ENCODE measurements around the gene TMCO4.

The TMCO4 gene

GRCh38 chr1:19698181-19698580 is 101.5 kb downstream of the TMCO4 start (continued):
- TF ChIP-seq, protein P1, sequence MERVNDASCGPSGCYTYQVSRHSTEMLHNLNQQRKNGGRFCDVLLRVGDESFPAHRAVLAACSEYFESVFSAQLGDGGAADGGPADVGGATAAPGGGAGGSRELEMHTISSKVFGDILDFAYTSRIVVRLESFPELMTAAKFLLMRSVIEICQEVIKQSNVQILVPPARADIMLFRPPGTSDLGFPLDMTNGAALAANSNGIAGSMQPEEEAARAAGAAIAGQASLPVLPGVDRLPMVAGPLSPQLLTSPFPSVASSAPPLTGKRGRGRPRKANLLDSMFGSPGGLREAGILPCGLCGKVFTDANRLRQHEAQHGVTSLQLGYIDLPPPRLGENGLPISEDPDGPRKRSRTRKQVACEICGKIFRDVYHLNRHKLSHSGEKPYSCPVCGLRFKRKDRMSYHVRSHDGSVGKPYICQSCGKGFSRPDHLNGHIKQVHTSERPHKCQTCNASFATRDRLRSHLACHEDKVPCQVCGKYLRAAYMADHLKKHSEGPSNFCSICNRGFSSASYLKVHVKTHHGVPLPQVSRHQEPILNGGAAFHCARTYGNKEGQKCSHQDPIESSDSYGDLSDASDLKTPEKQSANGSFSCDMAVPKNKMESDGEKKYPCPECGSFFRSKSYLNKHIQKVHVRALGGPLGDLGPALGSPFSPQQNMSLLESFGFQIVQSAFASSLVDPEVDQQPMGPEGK (CRISPR knock-in tag; IDR thresholded peaks at IDR 0.05; ENCODE audit: borderline replicate concordance): no peak
- no peak for TF ChIP-seq CSDC2 (CRISPR knock-in tag; IDR thresholded peaks at IDR 0.05)

GRCh38 chr1:19696820-19697219 is 102.9 kb downstream of the TMCO4 start:
- ATAC-seq: no peak
- TF ChIP-seq BACH2 (CRISPR knock-in tag; IDR thresholded peaks at IDR 0.05; ENCODE audit: borderline replicate concordance) (no peak), ZNF70 (CRISPR knock-in tag; IDR thresholded peaks at IDR 0.05) (no peak), CSRNP3 (CRISPR knock-in tag; IDR thresholded peaks at IDR 0.05) (no peak), CSDC2 (CRISPR knock-in tag; IDR thresholded peaks at IDR 0.05) (no peak)

- ATAC-seq: no peak
- no peak for TF ChIP-seq CSDC2 (CRISPR knock-in tag; IDR thresholded peaks at IDR 0.05)
- TF ChIP-seq ZC3H10 (CRISPR knock-in tag; IDR thresholded peaks at IDR 0.05): no peak
- TF ChIP-seq SNAI2 (CRISPR knock-in tag; IDR thresholded peaks at IDR 0.05): no peak
- no peak for TF ChIP-seq CREB5 (CRISPR knock-in tag; IDR thresholded peaks at IDR 0.05; ENCODE audit: low read depth)
- TF ChIP-seq CSRNP3 (CRISPR knock-in tag; IDR thresholded peaks at IDR 0.05): no peak
- no peak for TF ChIP-seq GLIS3 (CRISPR knock-in tag; IDR thresholded peaks at IDR 0.05)
- TF ChIP-seq OSR1 (CRISPR knock-in tag; IDR thresholded peaks at IDR 0.05): no peak
- no peak for TF ChIP-seq ZNF8 (CRISPR knock-in tag; IDR thresholded peaks at IDR 0.05)
- TF ChIP-seq, protein P2, sequence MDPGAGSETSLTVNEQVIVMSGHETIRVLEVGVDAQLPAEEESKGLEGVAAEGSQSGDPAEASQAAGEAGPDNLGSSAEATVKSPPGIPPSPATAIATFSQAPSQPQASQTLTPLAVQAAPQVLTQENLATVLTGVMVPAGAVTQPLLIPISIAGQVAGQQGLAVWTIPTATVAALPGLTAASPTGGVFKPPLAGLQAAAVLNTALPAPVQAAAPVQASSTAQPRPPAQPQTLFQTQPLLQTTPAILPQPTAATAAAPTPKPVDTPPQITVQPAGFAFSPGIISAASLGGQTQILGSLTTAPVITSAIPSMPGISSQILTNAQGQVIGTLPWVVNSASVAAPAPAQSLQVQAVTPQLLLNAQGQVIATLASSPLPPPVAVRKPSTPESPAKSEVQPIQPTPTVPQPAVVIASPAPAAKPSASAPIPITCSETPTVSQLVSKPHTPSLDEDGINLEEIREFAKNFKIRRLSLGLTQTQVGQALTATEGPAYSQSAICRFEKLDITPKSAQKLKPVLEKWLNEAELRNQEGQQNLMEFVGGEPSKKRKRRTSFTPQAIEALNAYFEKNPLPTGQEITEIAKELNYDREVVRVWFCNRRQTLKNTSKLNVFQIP (CRISPR knock-in tag; IDR thresholded peaks at IDR 0.05; ENCODE audit: borderline replicate concordance, low read depth): no peak
- TF ChIP-seq, protein P3, sequence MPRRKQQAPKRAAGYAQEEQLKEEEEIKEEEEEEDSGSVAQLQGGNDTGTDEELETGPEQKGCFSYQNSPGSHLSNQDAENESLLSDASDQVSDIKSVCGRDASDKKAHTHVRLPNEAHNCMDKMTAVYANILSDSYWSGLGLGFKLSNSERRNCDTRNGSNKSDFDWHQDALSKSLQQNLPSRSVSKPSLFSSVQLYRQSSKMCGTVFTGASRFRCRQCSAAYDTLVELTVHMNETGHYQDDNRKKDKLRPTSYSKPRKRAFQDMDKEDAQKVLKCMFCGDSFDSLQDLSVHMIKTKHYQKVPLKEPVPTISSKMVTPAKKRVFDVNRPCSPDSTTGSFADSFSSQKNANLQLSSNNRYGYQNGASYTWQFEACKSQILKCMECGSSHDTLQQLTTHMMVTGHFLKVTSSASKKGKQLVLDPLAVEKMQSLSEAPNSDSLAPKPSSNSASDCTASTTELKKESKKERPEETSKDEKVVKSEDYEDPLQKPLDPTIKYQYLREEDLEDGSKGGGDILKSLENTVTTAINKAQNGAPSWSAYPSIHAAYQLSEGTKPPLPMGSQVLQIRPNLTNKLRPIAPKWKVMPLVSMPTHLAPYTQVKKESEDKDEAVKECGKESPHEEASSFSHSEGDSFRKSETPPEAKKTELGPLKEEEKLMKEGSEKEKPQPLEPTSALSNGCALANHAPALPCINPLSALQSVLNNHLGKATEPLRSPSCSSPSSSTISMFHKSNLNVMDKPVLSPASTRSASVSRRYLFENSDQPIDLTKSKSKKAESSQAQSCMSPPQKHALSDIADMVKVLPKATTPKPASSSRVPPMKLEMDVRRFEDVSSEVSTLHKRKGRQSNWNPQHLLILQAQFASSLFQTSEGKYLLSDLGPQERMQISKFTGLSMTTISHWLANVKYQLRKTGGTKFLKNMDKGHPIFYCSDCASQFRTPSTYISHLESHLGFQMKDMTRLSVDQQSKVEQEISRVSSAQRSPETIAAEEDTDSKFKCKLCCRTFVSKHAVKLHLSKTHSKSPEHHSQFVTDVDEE (CRISPR knock-in tag; IDR thresholded peaks at IDR 0.05): no peak
- TF ChIP-seq ZFP30 (CRISPR knock-in tag; IDR thresholded peaks at IDR 0.05): no peak
- TF ChIP-seq BACH2 (CRISPR knock-in tag; IDR thresholded peaks at IDR 0.05; ENCODE audit: borderline replicate concordance): no peak
- no peak for TF ChIP-seq ESRRG (CRISPR knock-in tag; IDR thresholded peaks at IDR 0.05)
- TF ChIP-seq ZFP3 (CRISPR knock-in tag; IDR thresholded peaks at IDR 0.05): no peak
- no peak for TF ChIP-seq ZNF70 (CRISPR knock-in tag; IDR thresholded peaks at IDR 0.05)
- TF ChIP-seq RARB (CRISPR knock-in tag; IDR thresholded peaks at IDR 0.05): no peak
- TF ChIP-seq TCF4 (CRISPR knock-in tag; IDR thresholded peaks at IDR 0.05; ENCODE audit: borderline replicate concordance): no peak
Measured at GRCh38 chr1:19695772-19696171, 103.9 kb downstream of the TMCO4 start.

GRCh38 chr1:19694298-19694697 is 105.4 kb downstream of the TMCO4 start:
- no peak for ATAC-seq
- TF ChIP-seq TCF4 (CRISPR knock-in tag; IDR thresholded peaks at IDR 0.05; ENCODE audit: borderline replicate concordance): no peak
- TF ChIP-seq CREB5 (CRISPR knock-in tag; IDR thresholded peaks at IDR 0.05; ENCODE audit: low read depth): no peak
